Measurements from ENCODE around the gene COMMD3. TPM values are rescaled to one million over a fixed set of nuclear protein-coding genes. Genes with fewer than 3 reads are reported as not detected.

Gene COMMD3
- total and polyA plus RNA-seq, 9 of the 15 experiments (the other 6 are each of a cell fraction or from before 2014, with no cell fraction given) = 50.7 to 217 (median 80.1) TPM

DNA sequence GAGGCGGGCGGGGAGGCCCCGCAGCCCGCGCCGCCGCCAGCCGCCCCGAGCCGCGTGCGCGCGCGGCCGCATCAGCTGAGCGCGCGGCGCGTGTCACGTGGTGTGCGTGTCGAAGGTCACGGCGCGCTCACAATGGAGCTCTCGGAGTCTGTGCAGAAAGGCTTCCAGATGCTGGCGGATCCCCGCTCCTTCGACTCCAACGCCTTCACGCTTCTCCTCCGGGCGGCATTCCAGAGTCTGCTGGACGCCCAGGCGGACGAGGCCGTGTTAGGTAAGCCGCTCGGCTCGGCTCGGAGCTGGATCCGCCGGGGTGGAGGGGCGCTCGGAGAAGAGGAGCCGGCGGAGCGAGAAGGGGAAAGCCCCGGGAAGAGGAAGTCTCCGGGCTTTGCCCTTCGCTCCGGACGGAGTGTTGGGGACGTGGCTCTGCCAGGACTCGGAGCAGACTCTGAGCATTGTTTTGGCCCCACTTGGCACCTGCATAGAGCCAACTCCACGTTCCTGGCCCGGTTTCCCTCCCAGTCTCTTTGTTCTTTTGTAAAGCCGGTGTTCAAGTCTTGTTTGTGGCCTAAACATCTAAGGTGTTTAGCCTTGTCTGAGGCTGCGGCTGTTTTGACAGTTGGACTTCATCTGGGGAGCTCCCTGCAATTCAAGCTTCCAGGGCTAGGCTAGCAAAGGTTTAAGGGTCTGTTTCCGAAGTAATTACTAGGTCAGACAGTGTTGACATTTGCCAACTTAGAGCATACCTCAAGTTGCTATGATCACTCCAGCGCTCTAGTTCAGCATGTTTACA lies at the start of gene COMMD3 (continued):
- TF ChIP-seq, protein P1, sequence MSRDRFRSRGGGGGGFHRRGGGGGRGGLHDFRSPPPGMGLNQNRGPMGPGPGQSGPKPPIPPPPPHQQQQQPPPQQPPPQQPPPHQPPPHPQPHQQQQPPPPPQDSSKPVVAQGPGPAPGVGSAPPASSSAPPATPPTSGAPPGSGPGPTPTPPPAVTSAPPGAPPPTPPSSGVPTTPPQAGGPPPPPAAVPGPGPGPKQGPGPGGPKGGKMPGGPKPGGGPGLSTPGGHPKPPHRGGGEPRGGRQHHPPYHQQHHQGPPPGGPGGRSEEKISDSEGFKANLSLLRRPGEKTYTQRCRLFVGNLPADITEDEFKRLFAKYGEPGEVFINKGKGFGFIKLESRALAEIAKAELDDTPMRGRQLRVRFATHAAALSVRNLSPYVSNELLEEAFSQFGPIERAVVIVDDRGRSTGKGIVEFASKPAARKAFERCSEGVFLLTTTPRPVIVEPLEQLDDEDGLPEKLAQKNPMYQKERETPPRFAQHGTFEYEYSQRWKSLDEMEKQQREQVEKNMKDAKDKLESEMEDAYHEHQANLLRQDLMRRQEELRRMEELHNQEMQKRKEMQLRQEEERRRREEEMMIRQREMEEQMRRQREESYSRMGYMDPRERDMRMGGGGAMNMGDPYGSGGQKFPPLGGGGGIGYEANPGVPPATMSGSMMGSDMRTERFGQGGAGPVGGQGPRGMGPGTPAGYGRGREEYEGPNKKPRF (IDR thresholded peaks at IDR 0.05; ENCODE audit: low read depth, low read length) = no peak
- TF ChIP-seq JUNB (CRISPR knock-in tag; conservative IDR thresholded peaks at IDR 0.05) = no peak
- no peak for TF ChIP-seq ZNF384 (IDR thresholded peaks at IDR 0.05; ENCODE audit: low read depth, low read length)
- no peak for TF ChIP-seq SRSF9 (IDR thresholded peaks at IDR 0.05; ENCODE audit: borderline replicate concordance, low read depth, low read length)
- TF ChIP-seq GMEB1 (CRISPR knock-in tag; IDR thresholded peaks at IDR 0.05) = peak; percentile 63; the same call in 1 of the 2 replicates
- TF ChIP-seq ZNF407 (IDR thresholded peaks at IDR 0.05; ENCODE audit: low read depth) = no peak; the same call in 1 of the 2 replicates
- TF ChIP-seq ZNF644 (tag; IDR thresholded peaks at IDR 0.05; ENCODE audit: low read depth) = peak; percentile 74; the same call in 1 of the 2 replicates
- TF ChIP-seq SOX6 (IDR thresholded peaks at IDR 0.05) = peak; percentile 13; the same call in 1 of the 2 replicates
- no peak for TF ChIP-seq ZNF274 (IDR thresholded peaks at IDR 0.05; ENCODE audit: borderline replicate concordance, low read depth, low read length)
- TF ChIP-seq, protein P2, sequence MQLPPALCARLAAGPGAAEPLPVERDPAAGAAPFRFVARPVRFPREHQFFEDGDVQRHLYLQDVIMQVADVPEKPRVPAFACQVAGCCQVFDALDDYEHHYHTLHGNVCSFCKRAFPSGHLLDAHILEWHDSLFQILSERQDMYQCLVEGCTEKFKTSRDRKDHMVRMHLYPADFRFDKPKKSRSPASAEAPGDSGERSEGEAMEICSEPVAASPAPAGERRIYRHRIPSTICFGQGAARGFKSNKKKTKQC (CRISPR knock-in tag; IDR thresholded peaks at IDR 0.05) = no peak; the same call in 1 of the 2 replicates
- TF ChIP-seq RHOXF2B (CRISPR knock-in tag; conservative IDR thresholded peaks at IDR 0.05) = no peak
- TF ChIP-seq CBFA2T2 (conservative IDR thresholded peaks at IDR 0.05) = peak; percentile 63
- no peak for TF ChIP-seq ZZZ3 (IDR thresholded peaks at IDR 0.05)
- no peak for TF ChIP-seq ZBTB8A (IDR thresholded peaks at IDR 0.05; ENCODE audit: partially characterized antibody)
- TF ChIP-seq ASH1L (IDR thresholded peaks at IDR 0.05; ENCODE audit: borderline replicate concordance, low read depth, partially characterized antibody) = no peak

Data from K562 (cell line).